SK-N-SH (cell line): Measurements from ENCODE around the gene ING2. TPM values are rescaled to one million over a fixed set of nuclear protein-coding genes. Genes with fewer than 3 reads are reported as not detected.

Source experiments
- CTCF ChIA-PET: fragments of 300-600, 350-600 bp; formaldehyde crosslinking; extraction: SDS; loops from one replicate; lab custom pipeline; 2021; lab: Yijun Ruan, JAX
- POLR2A ChIA-PET: fragments of 350-600 bp; sonication (Branson Sonifier 250); formaldehyde crosslinking; extraction: SDS; loops from one replicate; lab custom pipeline; 2020; ENCODE audit warnings: antibody characterized with exemption, inconsistent platforms; lab: Yijun Ruan, JAX
- DNase-seq: peaks from one replicate; pipeline ENCODE4 v3.0.0; 2012
- H2AFZ ChIP-seq: fragments of 200-600 bp; sonication (generic); 2 replicates; pipeline ENCODE4 v1.8.1; 2016; ENCODE audit warnings: antibody characterized with exemption, mild to moderate bottlenecking, low read depth
- H3F3A ChIP-seq: fragments of 200-600 bp; sonication (generic); replicated peaks from 2 replicates; pipeline ENCODE3; 2016; ENCODE audit warnings: antibody characterized with exemption, mild to moderate bottlenecking; ENCODE audit not compliant: insufficient read depth
- H3K27ac ChIP-seq, 2 experiments: fragments of 200-500 bp in 1 of 2; fragments of 200-600 bp in 1 of 2; sonication (Bioruptor generic) in 1 of 2; sonication (generic), shearing (Covaris generic) in 1 of 2; 2 replicates each; pipeline versions ENCODE4 v1.5.1 to v1.6.1; 2014 to 2016; ENCODE audit warnings: low read depth in 2 of 2, inconsistent platforms in 1 of 2, low read length in 1 of 2, mild to moderate bottlenecking in 1 of 2, mixed read lengths in 1 of 2
- H3K27me3 ChIP-seq: fragments of 200-600 bp; sonication (generic), shearing (Covaris generic); 2 replicates; pipeline ENCODE4 v1.6.1; 2016; ENCODE audit warnings: mixed run types; ENCODE audit not compliant: insufficient read depth
- H3K36me3 ChIP-seq, 2 experiments: fragments of 200-500 bp in 1 of 2; fragments of 200-600 bp in 1 of 2; sonication (Bioruptor generic) in 1 of 2; sonication (generic) in 1 of 2; replicated peaks in 1 of 2; 2 replicates each; pipeline versions ENCODE3 to v1.5.1; 2014 to 2016; ENCODE audit warnings: low read length in 1 of 2, mild to moderate bottlenecking in 1 of 2; ENCODE audit not compliant: insufficient read depth in 2 of 2, control insufficient read depth in 1 of 2
- H3K4me1 ChIP-seq, 2 experiments: fragments of 200-500 bp in 1 of 2; fragments of 200-600 bp in 1 of 2; sonication (Bioruptor generic) in 1 of 2; sonication (generic), shearing (Covaris generic) in 1 of 2; 2 replicates each; pipeline versions ENCODE4 v1.5.1 to v1.6.1; 2014 to 2016; ENCODE audit warnings: low read depth in 1 of 2, low read length in 1 of 2, mixed run types in 1 of 2; ENCODE audit not compliant: insufficient read depth in 2 of 2, control insufficient read depth in 1 of 2
- H3K4me2 ChIP-seq: fragments of 200-600 bp; sonication (generic), shearing (Covaris generic); 2 replicates; pipeline ENCODE4 v1.6.1; 2017; ENCODE audit warnings: mixed run types
- H3K4me3 ChIP-seq, 2 experiments: fragments of 200-500 bp in 1 of 2; fragments of 200-600 bp in 1 of 2; sonication (Bioruptor generic) in 1 of 2; sonication (generic), shearing (Covaris generic) in 1 of 2; 2 replicates each; pipeline versions ENCODE4 v1.5.1 to v1.8.1; 2014 to 2016; ENCODE audit warnings: low read depth in 2 of 2, inconsistent platforms in 1 of 2, low read length in 1 of 2, mild to moderate bottlenecking in 1 of 2, mixed read lengths in 1 of 2, moderate library complexity in 1 of 2
- H3K79me2 ChIP-seq: fragments of 200-600 bp; sonication (generic); 2 replicates; pipeline ENCODE4 v1.8.1; 2017; ENCODE audit warnings: mild to moderate bottlenecking; ENCODE audit not compliant: insufficient read depth
- H3K9ac ChIP-seq: fragments of 200-600 bp; sonication (generic); 2 replicates; pipeline ENCODE4 v1.6.1; 2017; ENCODE audit warnings: mixed run types
- H3K9me2 ChIP-seq: fragments of 200-600 bp; sonication (generic); 2 replicates; pipeline ENCODE4 v1.6.1; 2017; ENCODE audit warnings: mixed run types
- H3K9me3 ChIP-seq: fragments of 200-600 bp; sonication (generic); 2 replicates; pipeline ENCODE4 v1.6.1; 2017; ENCODE audit warnings: mixed run types, mild to moderate bottlenecking, moderate library complexity
- H4K20me1 ChIP-seq: fragments of 200-600 bp; sonication (generic); 2 replicates; pipeline ENCODE4 v1.6.1; 2017; ENCODE audit warnings: mild to moderate bottlenecking, mixed run types; ENCODE audit not compliant: insufficient read depth
- CTCF ChIP-seq: fragments of 200-600 bp; sonication (generic); IDR thresholded peaks from 2 replicates; pipeline ENCODE4 v1.6.1; 2017; ENCODE audit warnings: antibody characterized with exemption, mild to moderate bottlenecking, moderate library complexity
- ELF1 ChIP-seq: IDR thresholded peaks from 2 replicates; pipeline ENCODE4 v1.4.0; 2012
- EP300 ChIP-seq, 2 experiments: IDR thresholded peaks; 2 replicates each; pipeline versions ENCODE4 v1.4.0 to v1.6.1; 2012; ENCODE audit warnings: borderline replicate concordance in 1 of 2, low read depth in 1 of 2, low read length in 1 of 2
- EZH2phosphoT487 ChIP-seq: fragments of 200-600 bp; sonication (generic); IDR thresholded peaks from 2 replicates; pipeline ENCODE4 v1.6.1; 2017; ENCODE audit warnings: low read depth, mixed run types, mild to moderate bottlenecking, antibody characterized with exemption, moderate library complexity, borderline replicate concordance
- FOXJ3 ChIP-seq: sonication (generic); formaldehyde crosslinking; IDR thresholded peaks from 2 replicates; pipeline ENCODE4 v1.5.1; 2020; ENCODE audit warnings: mild to moderate bottlenecking, missing genetic modification reagents
- FOXM1 ChIP-seq: IDR thresholded peaks from 2 replicates; pipeline ENCODE4 v1.4.0; 2012; ENCODE audit warnings: low read depth, mild to moderate bottlenecking
- GABPA ChIP-seq: IDR thresholded peaks from 2 replicates; pipeline ENCODE4 v1.4.0; 2012; ENCODE audit warnings: low read depth, mild to moderate bottlenecking
- GATA2 ChIP-seq: sonication (generic); formaldehyde crosslinking; IDR thresholded peaks from 2 replicates; pipeline ENCODE4 v1.5.0; 2020; ENCODE audit warnings: mild to moderate bottlenecking, missing genetic modification reagents
- JUND ChIP-seq: IDR thresholded peaks from 2 replicates; pipeline ENCODE4 v1.4.0; 2012
- MAX ChIP-seq: IDR thresholded peaks from 2 replicates; pipeline ENCODE4 v1.4.0; 2012; ENCODE audit warnings: low read depth
- MEF2A ChIP-seq: IDR thresholded peaks from 2 replicates; pipeline ENCODE4 v1.4.0; 2012; ENCODE audit warnings: low read depth, borderline replicate concordance
- MXI1 ChIP-seq: IDR thresholded peaks from 2 replicates; pipeline ENCODE4 v1.6.1; 2012; ENCODE audit warnings: mild to moderate bottlenecking, low read depth, low read length, improper control_type of control experiment
- NFIC ChIP-seq: IDR thresholded peaks from 2 replicates; pipeline ENCODE4 v1.4.0; 2012; ENCODE audit warnings: borderline replicate concordance
- PBX3 ChIP-seq: IDR thresholded peaks from 2 replicates; pipeline ENCODE4; 2012
- RCOR1 ChIP-seq: fragments of 150-350 bp; IDR thresholded peaks from 2 replicates; pipeline ENCODE4 v1.6.1; 2017; ENCODE audit warnings: antibody characterized with exemption, low read length
- RXRA ChIP-seq: IDR thresholded peaks from 2 replicates; pipeline ENCODE4 v1.4.0; 2012; ENCODE audit warnings: low read depth, mild to moderate bottlenecking, borderline replicate concordance
- SMC3 ChIP-seq: IDR thresholded peaks from 2 replicates; pipeline ENCODE4 v1.6.1; 2012; ENCODE audit warnings: low read depth, low read length, improper control_type of control experiment
- ZBTB33 ChIP-seq: IDR thresholded peaks from 2 replicates; pipeline ENCODE4 v1.4.0; 2012; ENCODE audit warnings: low read depth, borderline replicate concordance
- WGBS: methylation state at CpG from one replicate; pipeline ENCODE4 v1.1.6; 2017; ENCODE audit warnings: low lambda C conversion rate; 5-methylcytosine and 5-hydroxymethylcytosine counted together
- polyA plus RNA-seq, 3 experiments: library from polyadenylated mRNA; depleted of rRNA; stranded (reverse); fragments of >200 nt; gene quantifications; 2 replicates each; pipeline ENCODE4 v1.2.3, GENCODE V29; 2012

Gene ING2
- polyA plus RNA-seq, 1 of the 3 experiments (the other 2 are of a cell fraction) = 15.1 TPM

- WGBS = 89% methylated on average over 2 of the region's 6 CpGs
- H3K27ac ChIP-seq = no peak overlapping the region
- H3K36me3 ChIP-seq = no peaks in the 10 kb centered on the region
- TF ChIP-seq SMC3 (no peak), NFIC (no peak), FOXJ3 (CRISPR knock-in tag) (no peak), ZBTB33 (no peak), FOXM1 (no peak), MAX (no peak), RCOR1 (no peak), PBX3 (no peak), CTCF (no peak), MEF2A (no peak), MXI1 (no peak), RXRA (no peak), ELF1 (no peak), JUND (no peak), GATA2 (CRISPR knock-in tag) (no peak), GABPA (no peak), EP300 (IDR thresholded peaks at IDR 0.05; ENCODE audit: borderline replicate concordance in 1 of 2, low read depth in 1 of 2, low read length in 1 of 2) (no peak), EZH2phosphoT487 (no peak)
- TF ChIP-seq, all 33 proteins: peak for 0
- ChIA-PET POLR2A (no interaction called here), CTCF (no interaction called here)
- no peaks in the 10 kb centered on the region for H3K9me2 ChIP-seq
- H3K9ac ChIP-seq = no peak overlapping the region
- no peaks in the 10 kb centered on the region; the same call in 1 of the 2 replicates for H3K27me3 ChIP-seq
- no peak overlapping the region for H2AFZ ChIP-seq
- no peaks in the 10 kb centered on the region for H3K79me2 ChIP-seq
- no peaks in the 10 kb centered on the region for H4K20me1 ChIP-seq
- H3K4me2 ChIP-seq = no peak overlapping the region
- peaks cover 0 to 8% of the 10 kb centered on the region in 2 experiments; a peak in 1 of 4 replicates for H3K4me1 ChIP-seq
- H3K9me3 ChIP-seq = no peaks in the 10 kb centered on the region
- H3F3A ChIP-seq = no peaks in the 10 kb centered on the region
- H3K4me3 ChIP-seq = no peak overlapping the region
- no peak for DNase-seq
These were observed 52.8 kb downstream of the ING2 start for GRCh38 chr4:183557611-183558010.
